Keratinocyte (primary cell): ENCODE data around the gene DMD. TPM values are rescaled to one million over a fixed set of nuclear protein-coding genes. Genes with fewer than 3 reads are reported as not detected.
"Not testable (repeated sequence)": the region's sequence is repeated elsewhere in the genome, so short reads cannot be mapped to it uniquely, and the experiment has no call there.

ENCODE experiments used
- DNase-seq: peaks from one replicate; pipeline ENCODE4 v3.0.0-alpha.2; 2011; ENCODE audit warnings: low read depth, missing footprints, low spot score
- FAIRE-seq: peaks from 2 replicates; lab custom pipeline; 2011; peaks lifted over from hg19 to GRCh38; lab: Jason Lieb, UNC
- H2AFZ ChIP-seq: 2 replicates; pipeline ENCODE4 v1.6.0; 2012; ENCODE audit warnings: low read length, control low read depth, inconsistent platforms; ENCODE audit not compliant: control insufficient read depth
- H3K27ac ChIP-seq: 2 replicates; pipeline ENCODE4 v1.5.1; 2011; ENCODE audit warnings: low read length; ENCODE audit not compliant: control insufficient read depth, insufficient read depth
- H3K27me3 ChIP-seq: 3 replicates; pipeline ENCODE4 v1.6.0; 2011; ENCODE audit warnings: low read length; ENCODE audit not compliant: control insufficient read depth, insufficient read depth; ENCODE audit errors: extremely low read depth
- H3K36me3 ChIP-seq, 2 experiments: 2 replicates in 1 of 2; 3 replicates in 1 of 2; pipeline ENCODE4 v1.5.1; 2011; ENCODE audit warnings: low read length in 2 of 2, mild to moderate bottlenecking in 1 of 2; ENCODE audit not compliant: control insufficient read depth in 2 of 2, insufficient read depth in 2 of 2; ENCODE audit errors: extremely low read depth in 1 of 2
- H3K4me1 ChIP-seq: 3 replicates; pipeline ENCODE4 v1.5.1; 2011; ENCODE audit warnings: low read length; ENCODE audit not compliant: control insufficient read depth, insufficient read depth; ENCODE audit errors: extremely low read depth
- H3K4me2 ChIP-seq: 3 replicates; pipeline ENCODE4 v1.6.0; 2011; ENCODE audit warnings: low read depth, low read length; ENCODE audit not compliant: control insufficient read depth, insufficient read depth; ENCODE audit errors: extremely low read depth
- H3K4me3 ChIP-seq, 3 experiments: fragments of 200-600 bp in 1 of 3; sonication (generic) in 1 of 3; 2 replicates in 2 of 3; 3 replicates in 1 of 3; pipeline ENCODE4 v1.5.1; 2011 to 2016; ENCODE audit warnings: low read length in 3 of 3, mild to moderate bottlenecking in 3 of 3, control low read depth in 2 of 3, inconsistent platforms in 1 of 3, low read depth in 1 of 3, mixed read lengths in 1 of 3, mixed run types in 1 of 3, moderate library complexity in 1 of 3; ENCODE audit not compliant: control insufficient read depth in 2 of 3, insufficient read depth in 2 of 3; ENCODE audit errors: extremely low read depth in 1 of 3
- H3K79me2 ChIP-seq: 2 replicates; pipeline ENCODE4 v1.6.0; 2012; ENCODE audit warnings: low read length; ENCODE audit not compliant: control insufficient read depth, insufficient read depth
- H3K9ac ChIP-seq: 3 replicates; pipeline ENCODE4 v1.6.0; 2011; ENCODE audit warnings: low read length; ENCODE audit not compliant: control insufficient read depth, insufficient read depth; ENCODE audit errors: extremely low read depth
- H3K9me1 ChIP-seq: 3 replicates; pipeline ENCODE4 v1.6.0; 2011; ENCODE audit warnings: low read length; ENCODE audit not compliant: control insufficient read depth, insufficient read depth; ENCODE audit errors: extremely low read depth
- H3K9me3 ChIP-seq: 2 replicates; pipeline ENCODE4 v1.5.1; 2012; ENCODE audit warnings: low read depth, low read length; ENCODE audit not compliant: control insufficient read depth
- H4K20me1 ChIP-seq: 3 replicates; pipeline ENCODE4 v1.6.0; 2011; ENCODE audit warnings: low read length; ENCODE audit not compliant: control insufficient read depth, insufficient read depth; ENCODE audit errors: extremely low read depth
- CTCF ChIP-seq, 3 experiments: IDR thresholded peaks in 1 of 3; conservative IDR thresholded peaks in 1 of 3; optimal IDR thresholded peaks in 1 of 3; 2 replicates in 2 of 3; 3 replicates in 1 of 3; pipeline versions ENCODE3 to v1.5.1; 2011; ENCODE audit warnings: low read length in 3 of 3, mild to moderate bottlenecking in 3 of 3, moderate library complexity in 2 of 3, control low read depth in 1 of 3, inconsistent platforms in 1 of 3; ENCODE audit not compliant: insufficient read depth in 2 of 3; ENCODE audit errors: extremely low read depth in 1 of 3
- EZH2 ChIP-seq: IDR thresholded peaks from one replicate; pipeline ENCODE4 v1.6.1; 2012; ENCODE audit warnings: inconsistent platforms, mild to moderate bottlenecking, low read length, moderate library complexity
- dilution Hi-C: fragments of 300-500 bp; cut with MboI; formaldehyde crosslinking; loops from one replicate; pipeline ENCODE4 v1.7.0; 2020; ENCODE audit warnings: low sequenced_read_pairs; ENCODE audit not compliant: extremely low pct_ligation_motif_present
- polyA plus RNA-seq, 5 experiments: library from polyadenylated mRNA; depleted of rRNA in 3 of 5; stranded (reverse) in 3 of 5; stranded (forward) in 1 of 5; unstranded in 1 of 5; fragments of >200 nt; gene quantifications; 1 replicate in 1 of 5; 2 replicates in 3 of 5; 3 replicates in 1 of 5; pipeline versions ENCODE4 v1.2.1 to v1.2.3, GENCODE V29; 2011 to 2012; ENCODE audit warnings: missing spikeins in 2 of 5, low read depth in 1 of 5, low replicate concordance in 1 of 5

Gene DMD
- polyA plus RNA-seq, 1 donor (not counting 4 experiments of a cell fraction or from before 2014, with no cell fraction given), result 8.9 TPM

- no peak for TF ChIP-seq CTCF (optimal IDR thresholded peaks at IDR 0.05 in 1 of 3, IDR thresholded peaks at IDR 0.05 in 1 of 3, conservative IDR thresholded peaks at IDR 0.05 in 1 of 3; ENCODE audit: extremely low read depth in 1 of 3, insufficient read depth in 2 of 3, low read length in 3 of 3)
- TF ChIP-seq EZH2, result no peak
- H3K4me3 ChIP-seq, result no peak overlapping the region
- dilution Hi-C loops, result no loop called here
Measured at GRCh38 chrX:31383991-31384390, 1827.4 kb downstream of the DMD start.

DNA sequence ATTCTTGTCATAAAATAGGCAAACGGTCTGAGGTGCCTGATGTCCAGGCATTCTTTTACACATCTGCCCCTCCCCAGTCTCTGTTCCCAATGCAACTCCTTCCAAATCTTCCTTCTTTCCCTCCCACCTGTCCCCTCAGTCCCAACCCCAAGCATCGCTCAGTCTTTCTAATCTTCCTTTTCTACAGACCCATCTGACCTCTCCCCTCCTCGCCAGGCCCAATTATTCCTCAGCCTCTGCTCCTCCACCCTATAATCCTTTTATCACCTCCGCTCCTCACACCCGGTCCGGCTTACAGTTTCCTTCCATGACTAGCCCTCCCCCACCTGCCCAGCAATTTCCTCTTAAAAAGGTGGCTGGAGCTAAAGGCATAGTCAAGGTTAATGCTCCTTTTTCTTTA is 1832.4 kb downstream of the DMD start:
- H3K9me3 ChIP-seq, H3K36me3 ChIP-seq, H3K4me3 ChIP-seq, H3K79me2 ChIP-seq, dilution Hi-C loops, H3K27ac ChIP-seq, FAIRE-seq, H3K9ac ChIP-seq, DNase-seq, H3K27me3 ChIP-seq, H3K4me2 ChIP-seq, H4K20me1 ChIP-seq, H2AFZ ChIP-seq, H3K4me1 ChIP-seq, H3K9me1 ChIP-seq: not testable (repeated sequence)

More at GRCh38 chrX:31383991-31384390, 1827.4 kb downstream of the DMD start:
- Histone ChIP-seq H3K27me3 (no peaks in the 10 kb centered on the region), H3K9me3 (no peaks in the 10 kb centered on the region), H3K79me2 (no peaks in the 10 kb centered on the region), H3K9ac (no peak overlapping the region), H3K27ac (no peak overlapping the region), H2AFZ (no peak overlapping the region), H3K36me3 (no peaks in the 10 kb centered on the region), H4K20me1 (no peaks in the 10 kb centered on the region), H3K4me2 (no peak overlapping the region), H3K4me1 (no peaks in the 10 kb centered on the region), H3K9me1 (no peaks in the 10 kb centered on the region)
- DNase-seq, result no peak
- FAIRE-seq, result no peak

DNA sequence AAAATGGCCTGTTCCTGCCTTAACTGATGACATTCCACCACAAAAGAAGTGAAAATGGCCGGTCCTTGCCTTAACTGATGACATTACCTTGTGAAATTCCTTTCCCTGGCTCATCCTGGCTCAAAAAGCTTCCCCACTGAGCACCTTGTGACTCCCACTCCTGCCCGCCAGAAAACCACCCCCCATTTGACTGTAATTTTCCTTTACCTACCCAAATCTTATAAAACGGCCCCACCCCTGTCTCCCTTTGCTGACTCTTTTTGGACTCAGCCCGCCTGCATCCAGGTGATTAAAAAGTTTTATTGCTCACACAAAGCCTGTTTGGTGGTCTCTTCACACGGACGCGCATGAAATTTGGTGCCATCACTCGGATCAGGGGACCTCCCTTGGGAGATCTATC is 1833.5 kb downstream of the DMD start:
- H3K36me3 ChIP-seq, H3K9me3 ChIP-seq, H4K20me1 ChIP-seq, H2AFZ ChIP-seq, H3K27ac ChIP-seq, H3K27me3 ChIP-seq, H3K4me3 ChIP-seq, H3K4me1 ChIP-seq, H3K9ac ChIP-seq, H3K79me2 ChIP-seq, H3K9me1 ChIP-seq, dilution Hi-C loops, H3K4me2 ChIP-seq, DNase-seq, FAIRE-seq: not testable (repeated sequence)
